Head of caudate nucleus (tissue), 42 donors: Measurements from ENCODE around the gene PDLIM5.
A peak's percentile ranks its signal among the peaks of the same experiment; 100 is the strongest.
"Not testable (repeated sequence)": the region's sequence is repeated elsewhere in the genome, so short reads cannot be mapped to it uniquely, and the experiment has no call there.

ENCODE experiments used
- DNase-seq, 42 donors: peaks; one replicate each; pipeline versions ENCODE4 v3.0.0 to v3.0.0-alpha.2; 2020 to 2021; ENCODE audit warnings: mixed read lengths in 7 of 42
- intact Hi-C: fragments of 100-400 bp; cut with DNase I; formaldehyde crosslinking; loops from one replicate; pipeline ENCODE4 v1.15.0; 2022

The PDLIM5 gene

GRCh38 chr4:94451695-94452475 lies at the start of gene PDLIM5:
TSS of gene PDLIM5 (plus strand) at chr4:94451942. CDS start at chr4:94455289, 3,347 bp downstream.
- intact Hi-C loops: no loop called here
- peak; percentile 65 to 96 (median 92) for DNase-seq

GRCh38 chr4:94402439-94402838 lies 49.3 kb upstream of the PDLIM5 start:
- intact Hi-C loops: loop anchor here (2.0 kb wide), 1 partner anchor 194 kb away; no protein-coding TSS in a partner anchor
- DNase-seq: not testable (repeated sequence)

GRCh38 chr4:94403751-94404150 lies 48.0 kb upstream of the PDLIM5 start:
- intact Hi-C loops: loop anchor here (2.0 kb wide), 1 partner anchor 193 kb away; no protein-coding TSS in a partner anchor
- DNase-seq: no peak

- intact Hi-C loops: no loop called here
These were observed 44.9 kb upstream of the PDLIM5 start for GRCh38 chr4:94406668-94407437.

GRCh38 chr4:94407846-94408245 lies 43.9 kb upstream of the PDLIM5 start:
- intact Hi-C loops: no loop called here

More at GRCh38 chr4:94406668-94407437, 44.9 kb upstream of the PDLIM5 start:
- peak; percentile 15 to 90 (median 75) for DNase-seq

GRCh38 chr4:94408549-94409374 lies 43.0 kb upstream of the PDLIM5 start:
- peak in 11 of 42 donors; percentile 6 to 53 (median 26) for DNase-seq
- intact Hi-C loops: no loop called here

More at GRCh38 chr4:94407846-94408245, 43.9 kb upstream of the PDLIM5 start:
- DNase-seq: no peak

GRCh38 chr4:94409375-94409679 lies 42.4 kb upstream of the PDLIM5 start:
- DNase-seq: no peak
- intact Hi-C loops: no loop called here

- no peak for DNase-seq
- intact Hi-C loops: loop anchor here (5.0 kb wide), 1 partner anchor 37 kb away; no protein-coding TSS in a partner anchor
These were observed 41.8 kb upstream of the PDLIM5 start for GRCh38 chr4:94409962-94410361.

GRCh38 chr4:94410678-94411206 lies 41.0 kb upstream of the PDLIM5 start:
- intact Hi-C loops: loop anchor here (5.0 kb wide), 1 partner anchor 37 kb away; no protein-coding TSS in a partner anchor
- DNase-seq: no peak

- no peak for DNase-seq
- intact Hi-C loops: loop anchor here (5.0 kb wide), 1 partner anchor 36 kb away; no protein-coding TSS in a partner anchor
These were observed 40.4 kb upstream of the PDLIM5 start for GRCh38 chr4:94411296-94411695.

- no peak for DNase-seq
- intact Hi-C loops: loop anchor here (5.0 kb wide), 1 partner anchor 35 kb away; no protein-coding TSS in a partner anchor
These were observed 39.6 kb upstream of the PDLIM5 start for GRCh38 chr4:94412019-94412657.

GRCh38 chr4:94412658-94413038 lies 39.1 kb upstream of the PDLIM5 start:
- intact Hi-C loops: loop anchor here (5.0 kb wide), 1 partner anchor 35 kb away; no protein-coding TSS in a partner anchor
- DNase-seq: no peak

- intact Hi-C loops: loop anchor here (5.0 kb wide), 1 partner anchor 34 kb away; no protein-coding TSS in a partner anchor
- DNase-seq: no peak
These were observed 38.5 kb upstream of the PDLIM5 start for GRCh38 chr4:94413085-94413840.

- intact Hi-C loops: loop anchor here (5.0 kb wide), 1 partner anchor 32 kb away; no protein-coding TSS in a partner anchor
- no peak for DNase-seq
These were observed 36.8 kb upstream of the PDLIM5 start for GRCh38 chr4:94414907-94415306.

GRCh38 chr4:94415448-94415847 lies 36.3 kb upstream of the PDLIM5 start:
- intact Hi-C loops: no loop called here
- no peak for DNase-seq

- DNase-seq: no peak
- intact Hi-C loops: no loop called here
These were observed 35.4 kb upstream of the PDLIM5 start for GRCh38 chr4:94416335-94416734.

- no peak for DNase-seq
- intact Hi-C loops: no loop called here
These were observed 34.8 kb upstream of the PDLIM5 start for GRCh38 chr4:94416981-94417380.
